OCI-LY1 (cell line): Measurements from ENCODE around the gene TIRAP.

Source experiments
- H2AFZ ChIP-seq: fragments of 200-600 bp; sonication (generic), shearing (Covaris generic); 2 replicates; pipeline ENCODE4 v1.6.0; 2014; ENCODE audit warnings: antibody characterized with exemption, mild to moderate bottlenecking, low read length
- H3F3A ChIP-seq: fragments of 200-600 bp; sonication (generic), shearing (Covaris generic); 2 replicates; pipeline ENCODE4 v1.6.0; 2014; ENCODE audit warnings: mild to moderate bottlenecking, antibody characterized with exemption, low read length, moderate library complexity; ENCODE audit not compliant: insufficient read depth
- H3K27ac ChIP-seq: fragments of 200-600 bp; sonication (generic); 2 replicates; pipeline ENCODE4 v1.5.1; 2014; ENCODE audit warnings: low read length, mixed run types, mild to moderate bottlenecking, low read depth; ENCODE audit not compliant: poor library complexity, severe bottlenecking
- H3K27me3 ChIP-seq: fragments of 200-600 bp; sonication (generic); 2 replicates; pipeline ENCODE4 v1.6.0; 2014; ENCODE audit warnings: antibody characterized with exemption, mild to moderate bottlenecking, low read length, moderate library complexity; ENCODE audit not compliant: insufficient read depth
- H3K36me3 ChIP-seq: fragments of 200-600 bp; sonication (generic); 2 replicates; pipeline ENCODE4 v1.6.1; 2014; ENCODE audit warnings: mild to moderate bottlenecking, antibody characterized with exemption, low read length, moderate library complexity, mixed read lengths; ENCODE audit not compliant: insufficient read depth
- H3K4me1 ChIP-seq: fragments of 200-600 bp; sonication (generic); 2 replicates; pipeline ENCODE4 v1.5.1; 2014; ENCODE audit warnings: mild to moderate bottlenecking, low read length, moderate library complexity; ENCODE audit not compliant: insufficient read depth, severe bottlenecking
- H3K4me2 ChIP-seq: fragments of 200-600 bp; sonication (generic), shearing (Covaris generic); 2 replicates; pipeline ENCODE4 v1.6.1; 2014; ENCODE audit warnings: low read length
- H3K4me3 ChIP-seq: fragments of 200-600 bp; sonication (generic); 2 replicates; pipeline ENCODE4 v1.5.1; 2014; ENCODE audit warnings: low read length, low read depth, mild to moderate bottlenecking, mixed read lengths; ENCODE audit not compliant: poor library complexity, severe bottlenecking
- H3K79me2 ChIP-seq: fragments of 200-600 bp; shearing (Covaris generic); 2 replicates; pipeline ENCODE4 v1.6.1; 2016; ENCODE audit warnings: mixed run types, low read length, mixed read lengths; ENCODE audit not compliant: insufficient read depth
- H3K9ac ChIP-seq: fragments of 200-600 bp; sonication (generic), shearing (Covaris generic); 2 replicates; pipeline ENCODE4 v1.6.1; 2014; ENCODE audit warnings: mild to moderate bottlenecking, low read length, mixed read lengths
- H3K9me2 ChIP-seq: fragments of 200-600 bp; sonication (generic), shearing (Covaris generic); 2 replicates; pipeline ENCODE4 v1.6.1; 2014; ENCODE audit warnings: low read depth, mild to moderate bottlenecking, low read length, mixed read lengths
- H3K9me3 ChIP-seq: fragments of 200-600 bp; shearing (Covaris generic); 2 replicates; pipeline ENCODE4 v1.6.1; 2014; ENCODE audit warnings: low read length, mixed read lengths
- H4K20me1 ChIP-seq: fragments of 200-600 bp; sonication (generic), shearing (Covaris generic); 2 replicates; pipeline ENCODE4 v1.6.0; 2016; ENCODE audit warnings: mild to moderate bottlenecking, low read length; ENCODE audit not compliant: insufficient read depth
- EZH2 ChIP-seq: fragments of 200-600 bp; sonication (generic), shearing (Covaris generic); IDR thresholded peaks from 2 replicates; pipeline ENCODE4 v1.8.0; 2017; ENCODE audit warnings: borderline replicate concordance, mixed run types, mild to moderate bottlenecking, antibody characterized with exemption, low read length, moderate library complexity, mixed read lengths
- TF ChIP-seq, protein P1 (sequence below): fragments of 200-600 bp; sonication (generic), shearing (Covaris generic); IDR thresholded peaks from 2 replicates; pipeline ENCODE4 v1.5.1; 2017; ENCODE audit warnings: mild to moderate bottlenecking, antibody characterized with exemption, low read length, moderate library complexity, mixed read lengths

The TIRAP gene

DNA sequence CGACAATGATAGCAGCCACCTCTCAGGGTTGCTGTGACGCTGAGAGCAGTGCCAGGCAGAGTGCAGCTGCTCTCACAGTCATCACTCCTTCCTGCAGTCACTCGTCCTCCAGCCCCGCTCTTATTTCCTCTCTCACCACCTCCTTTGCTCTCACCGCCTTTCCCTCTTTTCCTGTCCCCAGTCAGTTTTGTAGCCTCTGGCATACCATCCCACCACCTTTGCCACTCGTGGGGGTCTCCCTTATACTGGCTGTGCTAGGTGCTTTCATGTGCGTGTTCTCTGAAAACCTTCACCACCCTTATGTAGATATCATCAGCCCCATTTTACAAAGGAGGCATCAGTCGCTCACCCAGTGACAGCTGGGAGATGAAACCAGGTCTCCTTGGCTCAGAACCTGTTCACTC is 53.2 kb downstream of the TIRAP start:
- Histone ChIP-seq H3K4me3 (no peak overlapping the region), H2AFZ (no peak overlapping the region), H3K27me3 (no peaks in the 10 kb centered on the region), H3K9me2 (no peaks in the 10 kb centered on the region), H3K4me2 (no peak overlapping the region), H3K4me1 (no peaks in the 10 kb centered on the region), H3K9ac (no peak overlapping the region), H4K20me1 (no peaks in the 10 kb centered on the region), H3K79me2 (no peaks in the 10 kb centered on the region), H3F3A (no peaks in the 10 kb centered on the region), H3K9me3 (no peaks in the 10 kb centered on the region), H3K27ac (no peak overlapping the region), H3K36me3 (peaks cover 54% of the 10 kb centered on the region)
- TF ChIP-seq EZH2 = no peak
- TF ChIP-seq, protein P1, sequence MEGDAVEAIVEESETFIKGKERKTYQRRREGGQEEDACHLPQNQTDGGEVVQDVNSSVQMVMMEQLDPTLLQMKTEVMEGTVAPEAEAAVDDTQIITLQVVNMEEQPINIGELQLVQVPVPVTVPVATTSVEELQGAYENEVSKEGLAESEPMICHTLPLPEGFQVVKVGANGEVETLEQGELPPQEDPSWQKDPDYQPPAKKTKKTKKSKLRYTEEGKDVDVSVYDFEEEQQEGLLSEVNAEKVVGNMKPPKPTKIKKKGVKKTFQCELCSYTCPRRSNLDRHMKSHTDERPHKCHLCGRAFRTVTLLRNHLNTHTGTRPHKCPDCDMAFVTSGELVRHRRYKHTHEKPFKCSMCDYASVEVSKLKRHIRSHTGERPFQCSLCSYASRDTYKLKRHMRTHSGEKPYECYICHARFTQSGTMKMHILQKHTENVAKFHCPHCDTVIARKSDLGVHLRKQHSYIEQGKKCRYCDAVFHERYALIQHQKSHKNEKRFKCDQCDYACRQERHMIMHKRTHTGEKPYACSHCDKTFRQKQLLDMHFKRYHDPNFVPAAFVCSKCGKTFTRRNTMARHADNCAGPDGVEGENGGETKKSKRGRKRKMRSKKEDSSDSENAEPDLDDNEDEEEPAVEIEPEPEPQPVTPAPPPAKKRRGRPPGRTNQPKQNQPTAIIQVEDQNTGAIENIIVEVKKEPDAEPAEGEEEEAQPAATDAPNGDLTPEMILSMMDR = no peak

DNA sequence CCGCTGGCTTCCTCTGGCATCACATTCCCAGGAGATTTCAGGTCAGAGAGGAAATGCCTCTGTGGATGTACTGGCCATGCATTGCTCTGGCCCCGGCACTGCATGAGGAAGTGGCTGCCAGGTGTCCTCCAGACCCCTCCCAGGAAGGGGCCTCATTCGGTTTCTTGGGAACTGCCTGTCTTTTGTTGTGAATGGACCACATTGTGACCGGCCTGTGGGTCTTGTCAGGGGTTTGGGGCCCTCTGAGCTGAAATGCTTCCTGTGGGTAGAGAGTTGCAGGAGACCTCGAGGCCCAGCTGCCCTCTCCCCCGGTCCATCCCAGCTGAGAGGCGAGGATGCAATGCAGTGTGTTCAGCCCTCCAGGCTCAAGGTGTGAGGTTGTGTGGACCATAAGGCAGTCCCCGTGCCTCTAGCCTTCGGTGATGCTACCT is 53.8 kb downstream of the TIRAP start:
- Histone ChIP-seq H3K4me1 (no peaks in the 10 kb centered on the region), H2AFZ (no peak overlapping the region), H3F3A (no peaks in the 10 kb centered on the region), H4K20me1 (no peaks in the 10 kb centered on the region), H3K27me3 (no peaks in the 10 kb centered on the region), H3K9me3 (no peaks in the 10 kb centered on the region), H3K79me2 (no peaks in the 10 kb centered on the region), H3K4me2 (no peak overlapping the region), H3K4me3 (no peak overlapping the region), H3K36me3 (peaks cover 59% of the 10 kb centered on the region), H3K9me2 (no peaks in the 10 kb centered on the region), H3K9ac (no peak overlapping the region), H3K27ac (no peak overlapping the region)
- TF ChIP-seq EZH2 = no peak
- TF ChIP-seq, protein P1 = no peak

DNA sequence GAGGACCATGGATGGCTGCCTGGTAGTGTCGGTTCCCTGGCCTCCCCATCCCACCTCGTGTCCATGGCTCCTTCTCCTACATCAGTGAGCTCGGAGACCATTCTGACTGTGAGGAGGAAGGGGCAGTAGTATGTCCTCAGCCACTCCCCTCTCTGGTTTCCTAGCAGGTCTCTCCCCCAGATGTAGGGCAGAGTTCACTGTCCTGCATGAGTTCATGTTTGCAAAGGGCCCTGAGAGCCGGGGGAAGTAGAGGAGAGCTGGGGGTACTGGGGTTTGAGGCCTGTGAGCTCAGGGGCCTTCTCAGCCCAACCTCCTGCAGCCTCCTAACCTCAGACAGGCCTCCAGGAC is 54.2 kb downstream of the TIRAP start:
- Histone ChIP-seq H3K9me2 (no peaks in the 10 kb centered on the region), H2AFZ (no peak overlapping the region), H3K4me1 (no peaks in the 10 kb centered on the region), H3K4me2 (no peak overlapping the region), H3K4me3 (no peak overlapping the region), H3K9ac (no peak overlapping the region), H3K27ac (no peak overlapping the region), H3K79me2 (no peaks in the 10 kb centered on the region), H3F3A (no peaks in the 10 kb centered on the region), H3K27me3 (no peaks in the 10 kb centered on the region), H3K36me3 (peaks cover 59% of the 10 kb centered on the region), H4K20me1 (no peaks in the 10 kb centered on the region), H3K9me3 (no peaks in the 10 kb centered on the region)
- TF ChIP-seq EZH2 = no peak
- TF ChIP-seq, protein P1 = no peak
